Liver (tissue), 3 donors: Measurements from ENCODE around the gene PLIN1.

Source experiments
- GABPA ChIP-seq, 2 donors: IDR thresholded peaks in 1 of 2; conservative IDR thresholded peaks in 1 of 2; 2 replicates each; pipeline ENCODE4 v1.6.1; 2016; ENCODE audit warnings: antibody characterized with exemption in 2 of 2, mild to moderate bottlenecking in 1 of 2, moderate library complexity in 1 of 2
- HNF4A ChIP-seq, 2 donors: conservative IDR thresholded peaks; 2 replicates each; pipeline ENCODE4 v1.6.1; 2016; ENCODE audit warnings: antibody characterized with exemption in 2 of 2, mild to moderate bottlenecking in 2 of 2
- JUND ChIP-seq, 2 donors: IDR thresholded peaks; 2 replicates each; pipeline ENCODE4 v1.6.1; 2016; ENCODE audit warnings: antibody characterized with exemption in 2 of 2
- NR2F2 ChIP-seq: IDR thresholded peaks from 2 replicates; pipeline ENCODE4 v1.6.1; 2016; ENCODE audit warnings: antibody characterized with exemption
- TAF1 ChIP-seq: conservative IDR thresholded peaks from 2 replicates; pipeline ENCODE4 v1.6.1; 2016; ENCODE audit warnings: antibody characterized with exemption, mild to moderate bottlenecking
- YY1 ChIP-seq: IDR thresholded peaks from 2 replicates; pipeline ENCODE4 v1.6.1; 2016; ENCODE audit warnings: antibody characterized with exemption, mild to moderate bottlenecking
- TF ChIP-seq, protein P1 (sequence below): fragments of 150-350 bp; IDR thresholded peaks from 2 replicates; pipeline ENCODE4 v1.5.1; 2017; ENCODE audit warnings: improper control_type of control experiment, low read depth, low read length; ENCODE audit not compliant: missing input control
- TF ChIP-seq, protein P2 (sequence below): IDR thresholded peaks from 2 replicates; pipeline ENCODE4 v1.6.1; 2016; ENCODE audit warnings: antibody characterized with exemption
- donor health status: healthy.
- donor health status: healthy.

DNA sequence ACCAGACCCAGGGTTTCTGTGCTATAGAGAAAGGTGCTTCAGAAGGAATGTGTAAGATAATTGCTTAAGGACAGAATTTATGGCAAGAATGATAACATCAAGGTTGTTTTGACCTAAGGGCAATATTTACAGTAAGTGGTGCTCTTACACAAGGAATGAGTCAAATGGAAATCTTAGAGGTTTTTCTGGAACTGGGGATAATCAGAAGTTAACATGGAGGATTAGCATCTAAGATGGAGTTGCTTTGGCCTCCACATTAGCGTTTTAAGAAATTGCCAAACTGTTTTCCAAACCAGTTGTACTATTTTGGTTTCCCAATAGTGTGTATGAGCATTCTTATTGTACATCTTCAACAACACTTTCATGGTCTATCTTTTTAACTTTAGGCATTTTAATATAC lies 14.5 kb upstream of the PLIN1 start:
- no peak for TF ChIP-seq JUND (IDR thresholded peaks at IDR 0.05)
- TF ChIP-seq, protein P1, sequence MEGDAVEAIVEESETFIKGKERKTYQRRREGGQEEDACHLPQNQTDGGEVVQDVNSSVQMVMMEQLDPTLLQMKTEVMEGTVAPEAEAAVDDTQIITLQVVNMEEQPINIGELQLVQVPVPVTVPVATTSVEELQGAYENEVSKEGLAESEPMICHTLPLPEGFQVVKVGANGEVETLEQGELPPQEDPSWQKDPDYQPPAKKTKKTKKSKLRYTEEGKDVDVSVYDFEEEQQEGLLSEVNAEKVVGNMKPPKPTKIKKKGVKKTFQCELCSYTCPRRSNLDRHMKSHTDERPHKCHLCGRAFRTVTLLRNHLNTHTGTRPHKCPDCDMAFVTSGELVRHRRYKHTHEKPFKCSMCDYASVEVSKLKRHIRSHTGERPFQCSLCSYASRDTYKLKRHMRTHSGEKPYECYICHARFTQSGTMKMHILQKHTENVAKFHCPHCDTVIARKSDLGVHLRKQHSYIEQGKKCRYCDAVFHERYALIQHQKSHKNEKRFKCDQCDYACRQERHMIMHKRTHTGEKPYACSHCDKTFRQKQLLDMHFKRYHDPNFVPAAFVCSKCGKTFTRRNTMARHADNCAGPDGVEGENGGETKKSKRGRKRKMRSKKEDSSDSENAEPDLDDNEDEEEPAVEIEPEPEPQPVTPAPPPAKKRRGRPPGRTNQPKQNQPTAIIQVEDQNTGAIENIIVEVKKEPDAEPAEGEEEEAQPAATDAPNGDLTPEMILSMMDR = no peak
- TF ChIP-seq NR2F2 = no peak
- no peak for TF ChIP-seq YY1
- no peak for TF ChIP-seq TAF1
- no peak for TF ChIP-seq GABPA (IDR thresholded peaks at IDR 0.05 in 1 of 2, conservative IDR thresholded peaks at IDR 0.05 in 1 of 2)
- TF ChIP-seq HNF4A (conservative IDR thresholded peaks at IDR 0.05) = no peak
- TF ChIP-seq, protein P2, sequence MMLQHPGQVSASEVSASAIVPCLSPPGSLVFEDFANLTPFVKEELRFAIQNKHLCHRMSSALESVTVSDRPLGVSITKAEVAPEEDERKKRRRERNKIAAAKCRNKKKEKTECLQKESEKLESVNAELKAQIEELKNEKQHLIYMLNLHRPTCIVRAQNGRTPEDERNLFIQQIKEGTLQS = no peak
